Stimulated activated CD8-positive, alpha-beta memory T cell treated with anti-CD3 and anti-CD28 coated beads, Interleukin-15, amount 100 ng/mL, for 1 hour (primary cell): ENCODE data around the gene PPIP5K1.

Experiments used
- DNase-seq: peaks from one replicate; pipeline ENCODE4 v3.0.0-alpha.2; 2020; ENCODE audit warnings: low read depth

Gene PPIP5K1

GRCh38 chr15:43517354-43518196, 72.4 kb downstream of the PPIP5K1 start, which contains the start of gene MAP1A:
Gene MAP1A, plus strand, starts transcription at chr15:43517608. Its CDS starts 3,866 bp downstream, at chr15:43521474.
- DNase-seq = no peak

- DNase-seq = no peak
These were observed 73.1 kb downstream of the PPIP5K1 start for GRCh38 chr15:43516801-43517353.

- DNase-seq = no peak
These were observed 73.8 kb downstream of the PPIP5K1 start for GRCh38 chr15:43516185-43516584.

GRCh38 chr15:43515741-43516140, 74.3 kb downstream of the PPIP5K1 start:
- no peak for DNase-seq

- no peak for DNase-seq
These were observed 75.6 kb downstream of the PPIP5K1 start for GRCh38 chr15:43514241-43515057.

- no peak for DNase-seq
These were observed 76.5 kb downstream of the PPIP5K1 start for GRCh38 chr15:43513550-43513949.

GRCh38 chr15:43511012-43511885, 78.8 kb downstream of the PPIP5K1 start:
- no peak for DNase-seq

GRCh38 chr15:43510200-43511011, 79.6 kb downstream of the PPIP5K1 start:
- DNase-seq = peak; percentile 85

- DNase-seq = no peak
These were observed 80.3 kb downstream of the PPIP5K1 start for GRCh38 chr15:43509660-43510199.

GRCh38 chr15:43508991-43509659, 80.9 kb downstream of the PPIP5K1 start:
- DNase-seq = no peak

GRCh38 chr15:43508421-43508820, 81.6 kb downstream of the PPIP5K1 start:
- no peak for DNase-seq

- DNase-seq = no peak
These were observed 84.3 kb downstream of the PPIP5K1 start for GRCh38 chr15:43505738-43506137.

- DNase-seq = no peak
These were observed 90.4 kb downstream of the PPIP5K1 start for GRCh38 chr15:43499635-43500034.

- DNase-seq = no peak
These were observed 91.0 kb downstream of the PPIP5K1 start for GRCh38 chr15:43498990-43499389.

GRCh38 chr15:43493703-43494472, 96.1 kb downstream of the PPIP5K1 start:
- DNase-seq = no peak

GRCh38 chr15:43492673-43493601, 97.1 kb downstream of the PPIP5K1 start, which contains the start of gene TP53BP1:
Gene TP53BP1, minus strand, starts transcription at chr15:43493156. Its CDS starts 113 bp downstream, at chr15:43493043.
- DNase-seq = peak; percentile 87

- no peak for DNase-seq
These were observed 97.7 kb downstream of the PPIP5K1 start for GRCh38 chr15:43492266-43492665.

GRCh38 chr15:43489191-43489590, 100.8 kb downstream of the PPIP5K1 start:
- DNase-seq = no peak
